Testis (tissue), 5 donors: ENCODE results near the gene SYNGR2. TPM values are rescaled to one million over a fixed set of nuclear protein-coding genes. Genes with fewer than 3 reads are reported as not detected.

Experiments used
- DNase-seq: peaks from one replicate; pipeline ENCODE4 v3.0.0-alpha.2; 2019
- H3K27ac ChIP-seq, 2 donors: fragments of 200-600 bp; sonication (generic); one replicate each; pipeline ENCODE4 v1.5.1; 2019
- H3K27me3 ChIP-seq: fragments of 200-600 bp; sonication (generic); one replicate; pipeline ENCODE4 v1.5.1; 2019
- H3K36me3 ChIP-seq: fragments of 200-600 bp; sonication (generic); one replicate; pipeline ENCODE4 v1.5.1; 2017; ENCODE audit warnings: low read depth; ENCODE audit errors: missing control alignments
- H3K4me1 ChIP-seq: fragments of 200-600 bp; sonication (generic); one replicate; pipeline ENCODE4 v1.5.1; 2019
- H3K4me3 ChIP-seq, 2 donors: fragments of 200-600 bp; sonication (generic); one replicate each; pipeline ENCODE4 v1.5.1; 2017 to 2019
- H3K9me3 ChIP-seq: fragments of 200-600 bp; sonication (generic); one replicate; pipeline ENCODE4 v1.5.1; 2017
- POLR2A ChIP-seq: fragments of 450-650 bp; IDR thresholded peaks from one replicate; pipeline ENCODE4 v1.6.1; 2017; ENCODE audit warnings: antibody characterized with exemption, mild to moderate bottlenecking, moderate library complexity
- WGBS, 2 donors: methylation state at CpG; one replicate each; pipeline ENCODE4 v1.1.5; 2018; 5-methylcytosine and 5-hydroxymethylcytosine counted together
- intact Hi-C: fragments of 100-400 bp; cut with DNase I; formaldehyde crosslinking; loops from one replicate; pipeline ENCODE4 v1.15.1; 2023; ENCODE audit warnings: low total_unique reads
- long read RNA-seq, 2 donors: transcript quantifications; one replicate each; lab custom pipeline, GENCODE V29; 2026
- polyA plus RNA-seq: library from polyadenylated mRNA; stranded (reverse); fragments of 350-450 nt; fragmentation: Illumina TruSeq; extraction: RNeasy Lipid Tissue Mini Kit (QIAGEN cat#74804); gene quantifications from one replicate; pipeline ENCODE4 v1.2.3, GENCODE V29; 2014; ENCODE audit warnings: low read depth, low replicate concordance; ENCODE audit not compliant: insufficient read depth
- total RNA-seq, 2 donors: library from RNA; depleted of rRNA; stranded (reverse); fragments of >200 nt; gene quantifications; one replicate each; pipeline ENCODE4 v1.2.3, GENCODE V29; 2016
- TF ChIP-seq, protein P1 (sequence below), 3 experiments: fragments of 450-650 bp in 2 of 3; fragments of 200-600 bp in 1 of 3; sonication (generic) in 1 of 3; IDR thresholded peaks; one replicate each; pipeline ENCODE4 v1.5.1; 2016 to 2019; ENCODE audit warnings: antibody characterized with exemption in 3 of 3, mild to moderate bottlenecking in 2 of 3, moderate library complexity in 1 of 3

SYNGR2 gene, protein sequence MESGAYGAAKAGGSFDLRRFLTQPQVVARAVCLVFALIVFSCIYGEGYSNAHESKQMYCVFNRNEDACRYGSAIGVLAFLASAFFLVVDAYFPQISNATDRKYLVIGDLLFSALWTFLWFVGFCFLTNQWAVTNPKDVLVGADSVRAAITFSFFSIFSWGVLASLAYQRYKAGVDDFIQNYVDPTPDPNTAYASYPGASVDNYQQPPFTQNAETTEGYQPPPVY
- 10 to 100 TPM; 68.7 to 70.6 TPM for total RNA-seq
- polyA plus RNA-seq: 63.7 TPM
- long read RNA-seq, donor 1, transcript SYNGR2-209 (1 exons, 3,036 nt): minor isoform, 7 of 37 reads
- long read RNA-seq, donor 1, transcript SYNGR2-201 (4 exons, 2,325 nt): major isoform, 24 of 37 reads
- long read RNA-seq, donor 1, partial matches to known transcripts: 0 of 37 reads
- long read RNA-seq, donor 1, other reads (novel, unspliced or antisense): 0 of 37 reads
- long read RNA-seq, donor 2, transcript SYNGR2-209 (1 exons, 3,036 nt): minor isoform, 9 of 44 reads
- long read RNA-seq, donor 2, transcript SYNGR2-204 (3 exons, 2,125 nt): minor isoform, 7 of 44 reads
- long read RNA-seq, donor 2, transcript SYNGR2-201 (4 exons, 2,325 nt): major isoform, 24 of 44 reads
- long read RNA-seq, donor 2, partial matches to known transcripts: 0 of 44 reads
- long read RNA-seq, donor 2, other reads (novel, unspliced or antisense): 0 of 44 reads

DNA sequence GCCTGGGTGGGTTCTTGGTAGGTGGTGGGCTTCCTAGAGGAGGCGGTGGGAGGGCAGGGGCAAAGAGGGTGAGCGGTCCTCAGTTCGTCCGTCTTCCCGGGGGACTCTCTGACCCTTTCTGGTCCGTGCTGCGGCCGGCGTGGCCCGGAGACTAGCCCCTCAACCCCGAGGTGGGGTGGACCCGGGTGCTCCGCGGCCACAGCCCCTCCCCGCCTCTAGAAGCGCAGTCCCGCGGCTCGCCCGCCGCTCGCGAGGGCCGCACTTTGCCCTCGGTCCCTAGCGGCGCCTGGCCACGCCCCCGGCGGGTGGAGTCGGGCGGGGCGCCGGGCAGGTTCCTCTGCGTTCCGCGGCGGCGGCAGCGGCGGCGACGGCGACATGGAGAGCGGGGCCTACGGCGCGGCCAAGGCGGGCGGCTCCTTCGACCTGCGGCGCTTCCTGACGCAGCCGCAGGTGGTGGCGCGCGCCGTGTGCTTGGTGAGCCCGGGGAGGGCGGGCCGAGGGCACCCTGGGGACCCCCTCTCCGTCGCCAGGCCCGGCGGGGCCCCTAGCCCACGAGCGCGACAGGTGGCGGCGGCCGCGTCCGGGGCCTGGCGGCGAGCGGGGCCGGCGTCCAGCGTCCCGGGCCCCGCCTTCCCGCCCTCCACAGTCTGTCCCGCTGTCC lies at the start of gene SYNGR2:
Gene SYNGR2 (plus strand): TSS at position 340 of the 661 bp plus-strand sequence. CDS start 36 bp downstream, at position 376.
- Histone ChIP-seq H3K4me3 (peak within 1 kb of the TSS; percentile 74 to 77), H3K36me3 (no peaks in the 10 kb centered on the region), H3K9me3 (no peaks in the 10 kb centered on the region), H3K4me1 (peaks cover 24% of the 10 kb centered on the region), H3K27ac (peak within 1 kb of the TSS; percentile 77 to 84), H3K27me3 (no peaks in the 10 kb centered on the region)
- peak; percentile 84 for DNase-seq
- WGBS, 2 donors: 0% methylated on average over 62 of the region's 84 CpGs; no CpG with 5 or more reads in 1 of the 2 donors
- intact Hi-C loops: no loop called here
- TF ChIP-seq, protein P1, sequence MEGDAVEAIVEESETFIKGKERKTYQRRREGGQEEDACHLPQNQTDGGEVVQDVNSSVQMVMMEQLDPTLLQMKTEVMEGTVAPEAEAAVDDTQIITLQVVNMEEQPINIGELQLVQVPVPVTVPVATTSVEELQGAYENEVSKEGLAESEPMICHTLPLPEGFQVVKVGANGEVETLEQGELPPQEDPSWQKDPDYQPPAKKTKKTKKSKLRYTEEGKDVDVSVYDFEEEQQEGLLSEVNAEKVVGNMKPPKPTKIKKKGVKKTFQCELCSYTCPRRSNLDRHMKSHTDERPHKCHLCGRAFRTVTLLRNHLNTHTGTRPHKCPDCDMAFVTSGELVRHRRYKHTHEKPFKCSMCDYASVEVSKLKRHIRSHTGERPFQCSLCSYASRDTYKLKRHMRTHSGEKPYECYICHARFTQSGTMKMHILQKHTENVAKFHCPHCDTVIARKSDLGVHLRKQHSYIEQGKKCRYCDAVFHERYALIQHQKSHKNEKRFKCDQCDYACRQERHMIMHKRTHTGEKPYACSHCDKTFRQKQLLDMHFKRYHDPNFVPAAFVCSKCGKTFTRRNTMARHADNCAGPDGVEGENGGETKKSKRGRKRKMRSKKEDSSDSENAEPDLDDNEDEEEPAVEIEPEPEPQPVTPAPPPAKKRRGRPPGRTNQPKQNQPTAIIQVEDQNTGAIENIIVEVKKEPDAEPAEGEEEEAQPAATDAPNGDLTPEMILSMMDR (IDR thresholded peaks at IDR 0.05): no peak
- no peak for TF ChIP-seq POLR2A

DNA sequence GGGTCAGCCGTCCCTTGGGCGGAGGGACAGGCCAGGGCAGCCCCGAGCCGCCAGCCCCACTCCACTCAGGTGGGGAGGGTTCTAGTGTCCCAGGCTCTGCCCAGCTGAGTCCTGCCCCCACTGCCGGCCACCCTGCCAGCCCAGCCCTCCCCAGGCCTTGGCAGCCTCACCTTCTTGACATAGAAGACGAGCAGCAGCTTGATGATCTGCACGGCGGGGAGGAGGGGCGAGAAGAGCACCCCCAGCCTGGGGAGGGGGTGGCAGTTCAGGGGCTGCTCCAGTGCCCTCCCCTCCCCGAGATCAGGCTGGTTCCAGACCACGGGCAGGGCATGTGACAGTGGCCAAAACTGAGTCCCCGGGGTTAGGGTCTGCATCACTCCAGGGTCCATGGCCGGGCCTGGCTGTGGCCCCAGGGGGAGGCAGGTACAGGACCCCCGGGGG lies 49.6 kb upstream of the SYNGR2 start:
- DNase-seq: no peak
- Histone ChIP-seq H3K36me3 (no peaks in the 10 kb centered on the region), H3K27ac (no peak overlapping the region), H3K9me3 (no peaks in the 10 kb centered on the region), H3K4me3 (no peak overlapping the region), H3K27me3 (no peaks in the 10 kb centered on the region), H3K4me1 (no peaks in the 10 kb centered on the region)
- no peak for TF ChIP-seq POLR2A
- TF ChIP-seq, protein P1 (IDR thresholded peaks at IDR 0.05): no peak
- intact Hi-C loops: loop anchor here (10.0 kb wide), 1 partner anchor 136 kb away; no protein-coding TSS in a partner anchor
- 82 to 90% methylated on average over 9 to 14 of the region's 14 CpGs for WGBS, 2 donors

DNA sequence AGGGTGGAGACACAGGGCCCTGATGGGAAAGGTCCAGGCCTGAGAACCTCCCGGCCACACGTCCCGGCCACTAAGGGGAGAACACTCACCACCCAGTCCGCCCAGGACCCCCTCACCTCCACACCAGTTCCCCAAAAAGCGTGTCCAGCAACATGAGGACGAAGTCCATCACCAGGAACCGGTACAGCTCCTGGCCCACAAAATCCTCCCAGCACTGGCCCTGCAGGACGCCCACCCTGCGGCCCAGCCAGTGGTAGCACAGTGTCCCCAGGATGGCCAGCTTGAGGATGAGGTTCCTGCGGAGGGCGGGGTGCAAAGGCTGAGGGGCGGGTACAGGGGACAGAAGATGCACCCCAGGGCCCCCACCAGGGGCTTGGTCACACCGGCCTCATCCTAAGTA lies 47.8 kb upstream of the SYNGR2 start:
- no peak for DNase-seq
- Histone ChIP-seq H3K9me3 (no peaks in the 10 kb centered on the region), H3K27ac (no peak overlapping the region), H3K4me1 (no peaks in the 10 kb centered on the region), H3K27me3 (no peaks in the 10 kb centered on the region), H3K4me3 (no peak overlapping the region), H3K36me3 (no peaks in the 10 kb centered on the region)
- intact Hi-C loops: no loop called here
- WGBS, 2 donors: 95 to 97% methylated on average over 6 to 13 of the region's 13 CpGs
- TF ChIP-seq, protein P1 (IDR thresholded peaks at IDR 0.05): no peak
- TF ChIP-seq POLR2A: no peak

DNA sequence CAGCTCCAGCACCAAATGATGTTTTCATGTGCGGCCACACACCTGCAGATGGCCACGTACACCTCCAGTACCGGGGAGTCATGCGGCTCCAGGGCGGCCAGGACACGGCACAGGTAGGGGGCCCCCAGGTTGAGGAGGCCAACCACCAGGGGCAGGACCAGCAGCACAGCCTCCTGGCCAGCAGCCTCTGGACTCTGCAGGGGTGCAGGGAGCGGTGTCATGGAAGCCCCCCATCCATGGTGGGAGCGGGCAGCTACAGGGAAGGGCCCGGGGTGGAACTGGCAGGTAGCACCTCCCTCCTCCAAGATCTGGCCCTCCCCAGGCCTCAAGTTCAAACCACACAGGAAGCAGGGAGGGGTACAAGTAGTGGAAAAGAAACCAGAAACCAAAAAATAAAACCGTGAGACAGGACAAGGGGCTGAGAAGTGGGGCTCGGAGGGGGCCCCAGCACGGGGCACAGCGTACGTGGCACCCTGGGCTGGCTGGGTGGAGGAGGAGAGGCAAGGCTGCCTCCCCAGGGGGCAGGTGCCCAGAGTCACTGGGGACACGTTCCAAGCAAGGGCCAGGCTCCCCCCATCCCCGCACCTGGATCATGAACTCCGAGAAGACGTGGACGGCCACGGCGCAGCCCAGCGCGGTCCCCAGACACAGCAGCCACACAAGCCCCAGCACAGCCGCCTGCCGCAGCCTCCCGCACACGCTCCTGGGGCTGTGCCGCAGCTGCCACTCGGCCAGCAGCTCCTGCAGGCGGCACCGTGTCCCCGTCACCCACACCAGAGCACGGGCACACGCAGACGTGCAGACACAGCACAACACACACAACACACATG lies 47.2 kb upstream of the SYNGR2 start:
- WGBS, 2 donors: 93 to 94% methylated on average over 23 to 35 of the region's 35 CpGs
- H3K4me3 ChIP-seq: no peak overlapping the region
- H3K36me3 ChIP-seq: no peaks in the 10 kb centered on the region
- H3K9me3 ChIP-seq: no peaks in the 10 kb centered on the region
- TF ChIP-seq POLR2A: no peak
- TF ChIP-seq, protein P1 (IDR thresholded peaks at IDR 0.05): no peak
- H3K27ac ChIP-seq: no peak overlapping the region
- H3K27me3 ChIP-seq: no peaks in the 10 kb centered on the region
- H3K4me1 ChIP-seq: no peaks in the 10 kb centered on the region
- DNase-seq: no peak
- intact Hi-C loops: no loop called here
